GM18867 (cell line): ENCODE data around the gene SBNO2.
"Not testable (repeated sequence)": the region's sequence is repeated elsewhere in the genome, so short reads cannot be mapped to it uniquely, and the experiment has no call there.

Experiments
- ATAC-seq: cut with Tn5 transposase; IDR thresholded peaks from one replicate; pipeline ENCODE4 v1.9.1; 2021; ENCODE audit warnings: mild to moderate bottlenecking, moderate library complexity; ENCODE audit not compliant: unreplicated experiment

The SBNO2 gene

GRCh38 chr19:1139126-1139525 is 34.9 kb downstream of the SBNO2 start:
- no peak for ATAC-seq

- ATAC-seq: no peak
Measured at GRCh38 chr19:1138121-1138520, 35.9 kb downstream of the SBNO2 start.

- no peak for ATAC-seq
Measured at GRCh38 chr19:1136621-1137317, 37.3 kb downstream of the SBNO2 start.

GRCh38 chr19:1136201-1136600 is 37.9 kb downstream of the SBNO2 start:
- no peak for ATAC-seq

GRCh38 chr19:1135454-1135853 is 38.6 kb downstream of the SBNO2 start:
- ATAC-seq: no peak

DNA sequence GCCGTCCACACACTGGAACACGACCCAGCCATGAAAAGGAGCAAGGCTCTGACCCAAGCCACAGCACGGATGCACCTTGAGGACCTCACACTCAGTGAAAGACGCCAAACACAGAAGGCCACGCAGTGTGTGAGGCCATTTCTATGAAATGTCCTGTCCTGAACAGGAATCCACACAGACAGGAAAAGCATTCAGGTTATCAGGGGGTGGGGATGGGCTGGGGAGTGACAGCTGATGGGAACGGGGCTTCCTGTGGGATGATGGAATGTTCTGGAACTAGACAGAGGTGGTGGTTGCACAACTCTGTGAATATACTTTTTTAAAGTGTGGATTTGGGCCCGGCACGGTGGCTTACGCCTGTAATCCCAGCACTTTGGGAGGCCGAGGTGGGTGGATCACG is 39.6 kb downstream of the SBNO2 start:
- no peak for ATAC-seq

DNA sequence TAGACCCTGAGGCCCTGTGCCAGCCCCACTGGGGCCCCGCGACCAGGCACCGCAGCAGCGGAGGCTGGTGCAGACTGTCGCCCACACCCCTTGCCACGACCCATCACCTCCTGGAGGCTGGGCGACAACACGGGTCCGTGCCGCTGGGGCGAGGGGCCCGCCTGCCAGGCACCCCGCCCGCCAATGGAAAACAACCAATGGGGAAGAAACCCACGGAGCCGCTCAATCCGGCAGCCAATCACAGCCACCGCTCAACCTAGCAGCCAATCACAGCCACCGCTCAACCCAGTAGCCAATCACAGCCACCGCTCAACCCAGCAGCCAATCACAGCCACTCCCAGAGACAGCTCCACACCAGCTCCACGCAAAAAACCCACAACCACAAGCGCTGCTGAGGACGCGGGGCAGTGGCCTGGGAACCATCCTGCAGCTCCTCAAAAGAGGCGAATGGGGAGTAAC is 40.6 kb downstream of the SBNO2 start:
- ATAC-seq: peak; percentile 56

DNA sequence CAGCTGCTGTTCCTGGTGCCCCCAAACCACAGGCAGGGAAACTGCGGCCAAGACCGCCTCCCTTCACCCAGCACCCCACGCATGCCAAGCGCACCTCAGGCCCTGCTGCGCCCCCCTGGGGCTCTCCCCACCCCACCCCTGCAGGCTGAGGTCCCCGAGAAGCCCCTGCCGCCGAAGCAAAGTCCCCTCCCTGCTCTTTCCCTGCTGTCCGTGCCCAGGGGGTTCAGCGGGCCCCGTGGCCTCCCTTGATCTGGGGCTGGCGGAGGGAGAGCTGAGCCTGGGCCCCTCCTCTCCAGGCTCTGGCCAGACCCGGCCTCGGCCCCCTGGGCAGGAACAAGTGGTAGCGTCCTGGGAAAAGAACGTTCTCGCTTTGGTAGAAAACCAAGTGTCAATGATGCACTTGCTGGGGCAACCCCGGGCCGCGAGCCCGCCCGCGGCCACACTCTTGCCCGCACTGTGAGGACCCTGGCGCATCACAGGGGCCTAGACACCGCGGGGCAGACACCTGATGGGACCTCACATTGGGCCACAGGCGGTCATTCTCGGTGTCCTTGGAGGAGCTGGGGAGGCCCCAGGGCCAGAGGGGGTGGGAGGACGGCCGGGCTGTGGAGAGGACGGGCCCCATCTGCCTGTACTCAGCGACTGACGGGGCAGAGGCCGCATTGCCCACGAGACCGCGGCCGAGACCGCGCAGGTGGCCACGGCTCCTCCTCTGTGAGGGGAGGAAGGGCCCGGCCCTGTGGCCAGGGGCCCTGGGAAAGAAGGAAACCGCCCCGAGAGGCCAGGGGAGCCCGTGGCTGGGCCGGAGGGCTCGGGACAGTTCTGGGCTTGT is 41.3 kb downstream of the SBNO2 start:
- peak; percentile 1 for ATAC-seq

DNA sequence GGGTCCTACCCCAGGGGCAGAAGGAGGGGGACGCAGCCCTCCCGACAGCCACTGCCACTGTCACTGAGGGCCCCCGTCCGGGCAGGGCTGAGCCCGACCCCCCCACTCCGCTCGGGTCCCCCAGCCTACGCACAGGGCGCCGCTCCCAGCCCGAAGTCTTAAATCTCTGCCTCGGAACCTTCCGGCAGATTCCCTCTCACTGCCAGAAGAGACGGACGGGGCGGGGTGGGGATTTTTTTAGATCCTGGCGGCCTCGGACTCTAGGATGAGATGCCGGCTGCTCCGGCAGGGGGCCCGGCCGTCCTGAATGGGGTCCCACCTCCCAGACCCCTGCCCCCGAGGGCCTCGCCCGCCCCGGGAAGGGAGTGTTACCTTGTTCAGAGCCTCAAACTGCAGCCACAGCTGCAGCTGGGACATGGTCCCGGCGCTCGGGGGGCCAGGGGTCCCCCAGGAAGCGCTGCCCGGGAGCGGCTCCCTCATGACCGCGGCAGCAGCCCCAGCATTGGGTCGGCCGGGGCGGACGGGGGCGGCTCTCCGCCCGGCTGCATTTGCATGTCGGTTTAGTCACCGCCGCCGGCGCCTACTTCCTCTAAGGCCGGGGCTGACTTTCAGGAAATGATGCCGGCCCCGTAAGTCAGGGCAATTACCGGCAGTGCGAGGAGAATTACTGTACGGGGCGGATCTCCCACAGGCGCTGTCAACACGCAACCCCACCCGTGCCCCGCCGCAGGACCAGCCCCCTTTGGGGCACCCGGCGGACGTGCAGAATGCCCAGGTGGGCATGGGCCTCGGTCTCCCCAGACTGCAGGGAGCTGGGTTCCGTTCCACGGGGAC is 42.1 kb downstream of the SBNO2 start:
- peak; percentile 40 for ATAC-seq

DNA sequence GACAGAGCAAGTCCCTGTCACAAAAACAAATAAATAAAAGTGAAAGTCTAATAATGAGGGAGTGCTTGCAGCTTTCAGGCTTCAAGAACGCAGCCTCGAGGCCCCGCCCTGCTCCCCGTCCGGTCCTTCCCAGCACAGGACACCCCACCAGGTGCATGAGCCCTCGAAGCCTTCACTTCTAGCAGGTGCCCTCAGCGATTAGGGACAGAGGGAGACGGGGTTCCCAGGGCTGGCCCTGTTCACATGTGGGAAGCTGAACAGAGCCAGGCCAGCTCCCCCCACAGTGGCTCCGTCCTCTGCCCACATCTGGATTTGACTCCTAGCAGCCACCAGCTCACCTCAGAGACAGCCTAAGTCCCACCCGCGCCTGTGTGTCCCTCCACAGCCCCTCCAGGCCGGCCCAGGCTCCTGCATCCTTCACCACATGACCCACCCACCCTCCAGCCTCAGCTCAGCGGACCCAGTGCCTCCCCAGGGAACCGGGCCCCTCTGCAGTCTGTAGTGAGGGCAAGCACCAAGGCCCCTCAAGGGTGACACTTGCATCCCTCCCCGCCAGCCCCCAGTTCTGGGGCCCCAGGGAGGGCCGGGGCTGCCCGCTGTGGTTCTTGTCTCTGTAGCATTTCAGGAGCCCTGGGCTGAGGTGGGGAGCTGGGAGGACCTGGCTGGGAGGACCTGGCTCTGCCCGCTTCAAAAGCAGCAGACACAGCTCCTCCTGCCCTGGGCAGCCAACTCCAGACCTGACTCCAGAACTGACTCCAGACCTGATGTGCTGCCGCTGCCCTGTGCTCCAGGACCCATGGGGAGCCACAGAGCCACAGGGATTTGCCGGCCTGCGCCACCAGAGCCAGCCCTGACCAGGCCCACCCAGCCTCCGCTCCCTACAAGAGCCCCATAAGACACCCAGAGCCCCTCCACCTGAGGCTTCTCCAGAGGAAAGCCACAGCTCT is 43.0 kb downstream of the SBNO2 start:
- no peak for ATAC-seq

DNA sequence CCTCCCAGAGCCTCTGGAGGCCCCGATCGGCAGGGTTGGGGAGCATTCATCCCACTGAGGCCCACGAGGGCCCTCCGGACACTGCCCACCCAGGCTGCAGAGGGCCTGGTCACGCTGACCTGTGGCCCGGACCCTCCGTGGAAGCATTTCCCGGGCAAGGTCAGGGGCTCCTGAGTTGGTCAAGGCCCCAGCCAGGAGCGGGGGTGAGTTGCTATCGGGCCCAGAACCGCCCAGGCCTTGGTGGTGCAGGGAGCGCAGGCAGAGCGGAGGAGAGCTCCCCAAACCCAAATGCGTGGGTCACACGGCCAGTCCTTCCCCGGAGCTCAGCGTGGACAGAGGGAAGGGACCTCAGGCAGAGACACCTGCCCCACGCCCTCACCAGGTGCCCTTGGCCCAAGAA is 44.5 kb downstream of the SBNO2 start:
- ATAC-seq: no peak

GRCh38 chr19:1129084-1129483 is 45.0 kb downstream of the SBNO2 start:
- not testable (repeated sequence) for ATAC-seq

DNA sequence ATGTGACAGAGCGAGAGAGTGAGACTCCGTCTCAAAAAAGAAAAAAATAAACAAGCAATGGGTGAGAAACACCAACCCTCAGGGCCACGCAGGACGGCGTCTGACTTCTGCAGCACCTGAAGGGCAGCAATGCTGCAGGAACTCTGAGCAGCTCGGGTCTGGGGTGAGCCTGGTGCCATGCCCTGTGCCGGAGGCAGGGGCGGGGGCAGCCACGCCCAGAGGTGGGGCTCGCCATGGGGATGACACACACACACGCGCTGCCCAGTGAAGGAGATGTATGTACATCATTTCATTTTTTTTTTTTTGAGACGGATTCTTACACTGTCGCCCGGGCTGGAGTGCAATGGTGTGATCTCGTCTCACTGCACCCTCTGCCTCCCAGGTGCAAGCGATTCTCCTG is 46.0 kb downstream of the SBNO2 start:
- ATAC-seq: no peak

- ATAC-seq: no peak
Measured at GRCh38 chr19:1126984-1127760, 46.9 kb downstream of the SBNO2 start.

DNA sequence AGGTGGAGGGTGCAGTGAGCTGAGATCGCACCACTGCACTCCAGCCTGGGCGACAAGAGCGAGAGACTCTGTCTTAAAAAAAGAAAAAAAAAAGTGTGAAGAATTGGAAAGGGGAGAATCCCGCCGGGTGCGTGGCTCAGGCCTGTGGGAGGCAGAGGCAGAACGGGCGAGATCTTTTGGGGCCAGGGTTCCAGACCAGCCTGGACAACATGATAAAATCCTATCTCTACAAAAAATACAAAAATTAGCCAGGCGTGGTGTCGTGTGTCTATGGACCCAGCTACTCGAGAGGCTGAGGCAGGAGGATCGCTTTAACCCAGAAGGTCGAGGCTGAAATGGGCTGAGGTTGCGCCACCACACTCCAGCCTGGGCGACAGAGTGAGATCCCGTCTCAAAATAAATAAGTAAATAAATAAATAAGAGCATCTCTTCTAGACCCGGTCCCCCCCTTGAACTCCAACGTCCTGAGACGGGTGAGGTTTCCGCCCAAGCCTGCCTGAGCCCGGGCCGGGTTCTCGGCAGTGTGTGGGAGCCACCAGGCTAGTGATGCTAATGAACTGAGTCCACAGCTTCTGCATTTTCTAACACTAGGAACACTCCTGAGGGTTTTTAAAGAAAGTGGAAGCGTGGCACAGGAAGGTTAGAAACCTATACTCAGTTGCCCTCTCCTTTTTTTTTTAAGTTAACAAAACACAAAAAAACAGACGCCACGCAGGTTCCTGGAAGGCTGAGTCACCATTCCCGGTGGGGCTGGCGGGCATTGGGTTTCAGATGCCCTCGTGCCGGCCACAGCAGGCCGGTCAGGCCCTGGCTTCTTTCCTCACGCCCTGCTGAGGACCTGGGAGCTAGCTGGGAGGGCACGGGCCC is 48.2 kb downstream of the SBNO2 start:
- no peak for ATAC-seq

- ATAC-seq: no peak
Measured at GRCh38 chr19:1123885-1124677, 50.0 kb downstream of the SBNO2 start.

- no peak for ATAC-seq
Measured at GRCh38 chr19:1123381-1123780, 50.7 kb downstream of the SBNO2 start.

- peak; percentile 50 for ATAC-seq
Measured at GRCh38 chr19:1122972-1123363, 51.1 kb downstream of the SBNO2 start.
